HG03432 (cell line): ENCODE measurements around the gene ACTR6.
"Not testable (repeated sequence)": the region's sequence is repeated elsewhere in the genome, so short reads cannot be mapped to it uniquely, and the experiment has no call there.

ENCODE experiments used
- ATAC-seq: cut with Tn5 transposase; IDR thresholded peaks from one replicate; pipeline ENCODE4 v1.9.1; 2021; ENCODE audit warnings: mild to moderate bottlenecking, moderate library complexity; ENCODE audit not compliant: unreplicated experiment

The ACTR6 gene

GRCh38 chr12:100200463-100201181, at the start of gene ACTR6:
Gene ACTR6, plus strand, starts transcription at chr12:100200815. Its CDS starts 37 bp downstream, at chr12:100200852.
- peak; percentile 85 for ATAC-seq

GRCh38 chr12:100151769-100152168, 48.8 kb upstream of the ACTR6 start:
- ATAC-seq, result no peak

- ATAC-seq, result no peak
Observed at GRCh38 chr12:100153131-100153530, 47.5 kb upstream of the ACTR6 start.

- ATAC-seq, result peak; percentile 83
Observed at GRCh38 chr12:100154474-100155247, 46.0 kb upstream of the ACTR6 start.

- ATAC-seq, result no peak
Observed at GRCh38 chr12:100156731-100157426, 43.7 kb upstream of the ACTR6 start.

GRCh38 chr12:100157427-100157821, 43.2 kb upstream of the ACTR6 start:
- ATAC-seq, result no peak

- ATAC-seq, result no peak
Observed at GRCh38 chr12:100158535-100158934, 42.1 kb upstream of the ACTR6 start.

- ATAC-seq, result no peak
Observed at GRCh38 chr12:100159391-100160104, 41.1 kb upstream of the ACTR6 start.

GRCh38 chr12:100163416-100164152, 37.0 kb upstream of the ACTR6 start:
- peak; percentile 100 for ATAC-seq

- ATAC-seq, result peak; percentile 14
Observed at GRCh38 chr12:100164153-100164704, 36.4 kb upstream of the ACTR6 start.

GRCh38 chr12:100165356-100165755, 35.3 kb upstream of the ACTR6 start:
- ATAC-seq, result no peak

- ATAC-seq, result no peak
Observed at GRCh38 chr12:100166232-100166631, 34.4 kb upstream of the ACTR6 start.

GRCh38 chr12:100168562-100168961, 32.1 kb upstream of the ACTR6 start:
- ATAC-seq, result no peak

GRCh38 chr12:100169345-100169744, 31.3 kb upstream of the ACTR6 start:
- no peak for ATAC-seq

GRCh38 chr12:100170313-100170858, 30.2 kb upstream of the ACTR6 start:
- no peak for ATAC-seq

- no peak for ATAC-seq
Observed at GRCh38 chr12:100171248-100171647, 29.4 kb upstream of the ACTR6 start.

- ATAC-seq, result no peak
Observed at GRCh38 chr12:100173111-100173510, 27.5 kb upstream of the ACTR6 start.

GRCh38 chr12:100174495-100174894, 26.1 kb upstream of the ACTR6 start:
- no peak for ATAC-seq

- ATAC-seq, result not testable (repeated sequence)
Observed at GRCh38 chr12:100176493-100176892, 24.1 kb upstream of the ACTR6 start.

- ATAC-seq, result no peak
Observed at GRCh38 chr12:100179252-100179651, 21.4 kb upstream of the ACTR6 start.
